NCI-H82 treated with DMSO at 0.1 percent for 48 hours (cell line): ENCODE data around the gene NID1.
"Not testable (repeated sequence)": the region's sequence is repeated elsewhere in the genome, so short reads cannot be mapped to it uniquely, and the experiment has no call there.

Experiments used
- DNase-seq: peaks from one replicate; lab custom pipeline; 2025; ENCODE audit not compliant: unreplicated experiment; lab: John Stamatoyannopoulos, UW

NID1 gene

DNA sequence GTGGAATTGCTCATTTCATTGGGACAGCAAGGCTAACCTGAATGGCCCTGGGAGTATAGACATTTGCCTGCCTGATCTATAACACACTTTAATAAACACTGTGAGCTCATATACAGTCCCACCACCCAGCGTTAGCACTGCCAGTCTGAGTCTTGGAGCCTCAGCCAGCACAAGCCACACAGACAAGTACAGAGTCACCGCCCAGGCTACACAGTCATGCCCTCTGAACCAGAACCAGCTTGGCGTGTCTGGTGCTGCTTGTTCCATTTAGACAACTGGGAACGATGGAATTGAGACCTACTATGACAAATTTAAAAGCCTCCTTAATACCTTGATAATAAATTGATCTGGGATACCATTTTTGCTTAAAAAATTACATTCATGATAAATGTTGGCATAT lies 31.6 kb downstream of the NID1 start:
- DNase-seq, result no peak

DNA sequence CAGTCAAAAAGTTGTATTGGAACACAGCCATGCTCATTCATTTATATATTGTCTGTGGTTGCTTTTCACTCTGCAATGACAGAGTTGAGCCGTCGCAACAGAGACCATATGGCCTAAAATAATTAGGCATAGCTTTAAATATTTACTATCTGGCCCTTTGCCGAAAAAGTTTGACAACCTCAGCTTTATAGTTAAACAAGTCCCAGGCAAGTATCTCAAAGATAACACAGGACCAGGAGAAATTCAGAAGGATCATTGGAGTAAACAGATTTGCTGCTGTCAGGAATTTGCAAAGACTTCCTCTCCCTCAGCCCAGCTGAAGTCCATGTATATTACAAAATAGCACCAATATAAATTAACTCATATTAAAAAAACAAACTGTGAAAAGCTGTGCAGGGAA lies 34.4 kb downstream of the NID1 start:
- no peak for DNase-seq

DNA sequence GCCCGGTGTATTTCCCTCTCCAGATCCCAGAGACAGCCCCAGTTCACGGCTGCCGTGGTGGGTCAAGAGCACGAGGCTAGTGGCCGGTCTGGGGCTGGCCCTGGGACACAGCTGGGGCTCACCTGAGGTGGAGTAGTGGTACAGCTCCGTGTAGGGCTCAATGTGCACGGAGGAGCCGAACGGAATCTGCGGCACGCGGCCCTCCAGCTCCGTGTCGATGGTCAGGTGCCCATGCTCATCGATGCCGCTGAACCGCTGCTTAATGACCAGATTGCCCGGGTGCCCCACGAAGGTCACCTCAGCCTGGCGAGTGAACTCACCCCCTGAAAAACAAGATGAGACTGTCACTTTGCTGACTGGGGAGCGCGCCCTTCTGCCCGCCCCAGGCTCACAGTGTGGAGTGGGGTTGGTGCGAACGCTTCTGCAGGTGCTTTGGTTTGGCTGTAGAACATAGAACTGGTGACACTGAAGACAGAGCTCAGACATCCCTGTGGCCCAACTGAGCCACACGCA lies 35.4 kb downstream of the NID1 start:
- DNase-seq, result no peak

DNA sequence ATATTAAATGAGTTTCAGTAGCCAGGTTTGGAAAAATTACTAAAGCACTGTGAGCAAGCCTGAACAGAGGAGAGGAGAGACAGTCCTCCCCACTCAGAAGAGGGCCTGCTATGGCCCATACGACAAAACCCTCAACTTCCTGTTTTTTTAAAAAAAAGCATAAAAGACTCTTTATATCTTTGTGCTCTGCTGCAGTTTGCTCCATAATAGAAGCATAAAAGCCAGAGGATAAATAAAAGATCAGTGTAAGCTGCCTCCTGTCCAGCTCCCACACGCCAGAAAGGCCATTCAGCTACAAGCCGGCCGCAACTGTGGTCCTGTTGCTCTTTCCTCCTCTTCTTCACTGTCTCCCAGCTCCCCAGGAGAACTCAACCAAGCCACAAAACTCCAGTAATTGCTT lies 37.8 kb downstream of the NID1 start:
- no peak for DNase-seq

- no peak for DNase-seq
Observed at GRCh38 chr1:236025836-236026235, 39.1 kb downstream of the NID1 start.

DNA sequence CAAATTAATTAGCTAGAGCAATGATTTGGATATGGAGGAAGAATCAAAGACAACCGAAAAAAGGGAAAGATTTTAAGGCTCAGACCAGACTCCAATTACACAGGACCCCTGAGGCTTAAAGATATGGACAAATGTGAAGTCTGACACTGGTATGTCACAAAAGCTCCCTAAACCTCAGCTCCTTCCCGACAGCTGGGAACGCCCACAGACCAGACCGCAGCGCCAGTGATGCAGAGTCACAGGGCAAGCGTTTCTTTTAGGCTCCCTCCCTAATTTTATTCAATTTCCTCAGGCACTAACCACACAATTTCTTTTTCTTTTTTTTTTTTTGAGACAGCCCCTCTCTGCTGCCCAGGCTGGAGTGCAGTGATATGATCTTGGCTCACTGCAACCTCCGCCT lies 40.2 kb downstream of the NID1 start:
- no peak for DNase-seq

DNA sequence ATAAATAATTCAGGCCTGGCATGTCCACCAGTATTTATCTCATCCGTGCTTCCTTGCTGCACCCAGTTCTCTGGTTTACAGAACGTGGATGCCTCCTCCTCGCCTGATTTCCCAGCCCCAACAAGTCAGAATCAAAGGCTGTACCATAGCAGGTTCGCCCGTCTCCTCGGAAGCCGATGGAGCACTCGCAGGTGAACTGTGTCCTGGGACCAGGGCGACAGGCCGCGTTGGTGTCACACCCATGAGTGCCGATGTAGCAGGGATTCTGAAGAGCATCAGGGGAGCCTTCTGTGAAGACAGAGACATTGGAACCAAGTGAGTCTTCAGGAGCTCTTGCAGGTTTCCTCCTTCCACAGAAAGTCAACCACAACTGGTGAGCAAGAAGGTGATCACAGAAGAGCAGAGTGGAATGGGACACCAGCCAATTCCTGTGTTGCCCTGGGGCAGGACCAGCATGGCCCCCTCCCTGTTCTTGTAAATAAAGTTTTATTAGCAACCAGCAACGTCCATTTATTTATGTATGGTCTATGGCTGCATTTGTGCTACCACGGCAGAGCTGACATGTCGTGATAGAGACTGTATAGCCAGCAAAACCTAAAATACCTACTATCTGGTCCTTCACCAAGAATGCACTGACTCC lies 40.8 kb downstream of the NID1 start:
- no peak for DNase-seq

- DNase-seq, result no peak
Observed at GRCh38 chr1:236021424-236022135, 43.3 kb downstream of the NID1 start.

- no peak for DNase-seq
Observed at GRCh38 chr1:236020359-236021219, 44.3 kb downstream of the NID1 start.

GRCh38 chr1:236018885-236019453 lies 45.9 kb downstream of the NID1 start:
- no peak for DNase-seq

GRCh38 chr1:236016782-236017400 lies 48.0 kb downstream of the NID1 start:
- DNase-seq, result no peak

- no peak for DNase-seq
Observed at GRCh38 chr1:236016083-236016482, 48.8 kb downstream of the NID1 start.

DNA sequence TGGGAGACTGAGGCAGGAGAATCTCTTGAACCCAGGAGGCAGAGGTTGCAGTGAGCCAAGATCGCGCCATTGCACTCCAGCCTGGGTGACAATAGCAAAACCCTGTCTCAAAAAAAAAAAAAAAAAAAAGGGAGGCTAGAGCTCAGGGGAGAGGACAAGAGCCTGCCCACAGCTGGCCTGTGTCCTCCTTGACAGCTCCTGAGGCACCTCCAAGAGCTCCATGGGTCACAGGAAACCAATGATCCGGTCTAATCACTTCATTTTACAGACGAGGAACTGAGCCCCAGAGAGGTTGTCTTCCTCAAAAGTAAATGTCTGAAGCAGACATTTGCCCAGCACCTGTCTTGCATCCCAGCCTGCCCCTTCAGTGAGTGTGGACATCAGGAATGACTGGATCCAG lies 49.4 kb downstream of the NID1 start:
- no peak for DNase-seq

GRCh38 chr1:236013330-236013729 lies 51.6 kb downstream of the NID1 start:
- no peak for DNase-seq

GRCh38 chr1:236011641-236012040 lies 53.2 kb downstream of the NID1 start:
- no peak for DNase-seq

DNA sequence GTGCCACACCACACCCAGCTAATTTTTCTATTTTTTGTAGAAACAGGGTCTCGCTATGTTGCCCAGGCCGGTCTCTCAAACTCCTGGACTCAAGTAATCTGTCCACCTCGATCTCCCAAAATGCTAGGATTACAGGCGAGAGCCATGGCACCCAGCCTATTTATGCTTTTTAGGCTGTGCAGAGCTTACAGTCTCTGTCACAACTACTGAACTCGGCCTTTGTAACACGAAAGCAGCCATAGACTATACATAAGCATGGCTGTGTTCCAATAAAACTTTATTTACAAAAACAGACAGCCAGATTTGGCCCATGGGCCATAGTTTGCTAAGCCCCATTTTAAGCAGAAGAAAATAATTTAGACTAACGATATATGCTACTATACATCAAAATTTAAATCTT lies 54.4 kb downstream of the NID1 start:
- DNase-seq, result no peak

- DNase-seq, result no peak
Observed at GRCh38 chr1:236009857-236010256, 55.0 kb downstream of the NID1 start.

DNA sequence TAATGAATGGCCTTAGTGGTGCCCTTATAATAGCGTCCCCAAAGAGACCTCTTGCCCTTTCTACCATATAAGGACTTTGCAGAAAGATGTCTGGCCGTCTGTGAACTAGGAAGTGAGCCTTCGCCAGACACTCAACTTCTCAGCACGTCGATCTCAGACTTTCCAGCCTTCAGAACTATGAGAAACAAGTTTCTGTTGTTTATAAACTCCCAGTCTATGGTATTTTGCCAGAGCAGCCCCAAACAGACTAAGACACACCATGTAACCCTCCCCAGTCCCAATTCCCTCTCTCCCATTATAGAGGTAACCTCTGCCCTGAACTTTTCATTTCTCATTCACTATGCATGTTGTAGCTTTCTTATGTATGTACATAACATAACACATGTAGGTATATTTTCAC lies 55.7 kb downstream of the NID1 start:
- no peak for DNase-seq

- DNase-seq, result no peak
Observed at GRCh38 chr1:236007781-236008180, 57.1 kb downstream of the NID1 start.

- not testable (repeated sequence) for DNase-seq
Observed at GRCh38 chr1:236003058-236003457, 61.8 kb downstream of the NID1 start.

DNA sequence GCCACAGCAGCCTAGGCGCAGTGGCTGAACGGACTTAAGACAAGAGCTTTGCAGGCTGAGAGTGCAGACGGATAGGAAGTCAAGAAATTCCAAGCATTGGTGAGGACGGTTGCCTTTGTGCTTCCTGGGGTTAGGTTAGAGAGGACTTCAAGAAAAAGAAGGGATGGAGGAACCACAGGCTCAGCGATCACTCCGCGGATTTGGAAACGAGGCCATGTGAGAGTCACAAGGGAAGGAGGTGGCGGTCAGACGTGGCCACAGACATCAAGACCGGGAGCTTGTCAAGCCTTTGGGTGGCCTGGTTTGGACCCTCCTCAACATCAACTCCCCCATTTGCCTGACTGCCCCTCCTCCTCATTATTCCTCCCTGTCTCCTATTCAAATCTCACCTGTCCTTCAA lies 62.3 kb downstream of the NID1 start:
- no peak for DNase-seq
